GM10266 (cell line): ENCODE data around the gene IP6K1.

Source experiments
- DNase-seq: peaks from one replicate; pipeline ENCODE4 v3.0.0; 2012; ENCODE audit errors: extremely low spot score
- TF ChIP-seq, protein P1 (sequence below): IDR thresholded peaks from 2 replicates; pipeline ENCODE4 v1.5.1; 2012; ENCODE audit warnings: mild to moderate bottlenecking, low read depth; ENCODE audit not compliant: control insufficient read depth, insufficient read depth; ENCODE audit errors: missing control alignments

IP6K1 gene

DNA sequence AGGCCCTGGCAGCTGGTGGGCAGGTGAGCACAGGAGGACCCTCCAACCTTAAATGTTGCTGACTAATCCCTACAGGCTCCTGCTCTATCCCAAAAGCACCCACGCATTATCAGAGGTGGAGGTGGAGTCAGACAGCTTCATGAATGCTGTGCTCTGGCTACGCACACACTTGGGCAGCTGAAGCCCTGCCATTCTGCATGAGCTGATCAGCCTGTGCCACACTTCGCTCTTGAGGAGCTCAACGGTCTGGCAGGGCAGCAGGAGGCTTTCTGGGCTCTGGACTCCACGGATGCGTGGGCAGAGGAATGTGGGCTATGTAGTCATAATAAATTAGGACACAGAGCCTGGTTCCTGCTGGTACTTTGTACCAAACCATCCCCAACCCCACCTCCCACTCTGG is 103.2 kb downstream of the IP6K1 start:
- TF ChIP-seq, protein P1, sequence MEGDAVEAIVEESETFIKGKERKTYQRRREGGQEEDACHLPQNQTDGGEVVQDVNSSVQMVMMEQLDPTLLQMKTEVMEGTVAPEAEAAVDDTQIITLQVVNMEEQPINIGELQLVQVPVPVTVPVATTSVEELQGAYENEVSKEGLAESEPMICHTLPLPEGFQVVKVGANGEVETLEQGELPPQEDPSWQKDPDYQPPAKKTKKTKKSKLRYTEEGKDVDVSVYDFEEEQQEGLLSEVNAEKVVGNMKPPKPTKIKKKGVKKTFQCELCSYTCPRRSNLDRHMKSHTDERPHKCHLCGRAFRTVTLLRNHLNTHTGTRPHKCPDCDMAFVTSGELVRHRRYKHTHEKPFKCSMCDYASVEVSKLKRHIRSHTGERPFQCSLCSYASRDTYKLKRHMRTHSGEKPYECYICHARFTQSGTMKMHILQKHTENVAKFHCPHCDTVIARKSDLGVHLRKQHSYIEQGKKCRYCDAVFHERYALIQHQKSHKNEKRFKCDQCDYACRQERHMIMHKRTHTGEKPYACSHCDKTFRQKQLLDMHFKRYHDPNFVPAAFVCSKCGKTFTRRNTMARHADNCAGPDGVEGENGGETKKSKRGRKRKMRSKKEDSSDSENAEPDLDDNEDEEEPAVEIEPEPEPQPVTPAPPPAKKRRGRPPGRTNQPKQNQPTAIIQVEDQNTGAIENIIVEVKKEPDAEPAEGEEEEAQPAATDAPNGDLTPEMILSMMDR = no peak
- DNase-seq = no peak

DNA sequence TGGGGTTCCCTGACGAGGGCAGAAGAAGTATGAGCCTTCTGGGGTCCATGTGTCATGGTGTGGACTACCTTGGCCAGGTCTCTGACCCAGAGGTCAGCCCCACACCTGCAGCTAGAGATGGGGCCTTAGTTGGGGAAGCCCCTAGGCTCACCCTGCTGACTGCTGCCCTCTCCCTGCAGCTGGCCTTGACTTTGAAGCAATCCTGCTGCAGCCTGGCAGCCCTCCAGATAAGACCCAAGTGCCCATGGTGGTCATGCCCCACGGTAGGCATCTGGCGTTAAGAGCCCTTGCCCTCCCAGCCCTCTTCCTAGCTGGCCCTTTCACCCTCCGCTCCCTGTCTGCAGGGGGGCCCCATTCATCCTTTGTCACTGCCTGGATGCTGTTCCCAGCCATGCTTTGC is 104.8 kb downstream of the IP6K1 start:
- no peak for DNase-seq
- TF ChIP-seq, protein P1 = no peak

DNA sequence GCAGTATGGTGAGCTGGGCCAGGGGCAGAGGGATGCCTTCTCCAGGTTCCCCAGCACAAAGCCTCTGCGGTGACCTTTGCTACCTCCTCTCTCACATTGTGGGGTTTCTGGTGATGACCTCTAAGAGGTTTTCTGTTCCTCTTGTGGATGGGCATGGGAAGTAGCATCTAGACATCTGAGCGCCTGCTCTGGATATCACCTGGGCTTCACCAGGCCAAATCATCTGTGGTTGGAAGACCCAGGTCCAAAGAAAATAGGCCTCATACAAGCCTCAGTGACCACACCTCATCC is 105.2 kb downstream of the IP6K1 start:
- TF ChIP-seq, protein P1 = no peak

DNA sequence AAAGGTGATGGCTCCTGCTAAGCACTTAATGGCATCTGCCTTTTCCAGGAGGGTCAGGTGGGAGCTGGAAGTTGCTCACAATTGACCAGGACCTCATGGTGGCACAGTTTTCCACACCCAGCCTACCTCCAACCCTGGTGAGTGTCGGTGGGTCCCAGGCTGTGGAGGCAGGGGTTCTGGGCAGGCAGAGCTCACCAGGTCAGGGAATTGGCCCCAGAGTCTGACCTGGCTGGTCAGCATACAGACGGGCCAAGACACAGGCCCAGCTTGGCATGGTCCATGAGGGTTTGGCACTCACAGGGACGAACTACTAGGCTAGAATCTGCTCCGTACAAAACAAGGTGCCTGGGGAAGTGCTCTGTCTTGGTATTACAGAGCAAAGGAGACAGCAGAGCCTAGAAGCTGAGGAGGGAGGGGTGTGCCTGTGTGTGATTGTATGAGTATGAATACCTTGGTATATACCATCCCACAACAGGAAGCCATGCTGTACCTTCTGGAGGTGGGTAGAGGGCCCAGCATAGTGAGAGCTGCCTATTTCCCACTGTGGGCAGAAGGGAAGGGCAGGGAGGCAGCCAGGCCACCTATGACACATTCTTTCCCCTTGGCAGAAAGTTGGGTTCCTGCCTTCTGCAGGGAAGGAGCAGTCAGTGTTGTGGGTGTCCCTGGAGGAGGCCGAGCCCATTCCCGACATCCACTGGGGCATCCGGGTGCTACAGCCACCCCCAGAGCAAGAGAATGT is 105.7 kb downstream of the IP6K1 start:
- TF ChIP-seq, protein P1 = no peak
- DNase-seq = no peak

More for the DNA sequence above, 105.2 kb downstream of the IP6K1 start:
- no peak for DNase-seq

DNA sequence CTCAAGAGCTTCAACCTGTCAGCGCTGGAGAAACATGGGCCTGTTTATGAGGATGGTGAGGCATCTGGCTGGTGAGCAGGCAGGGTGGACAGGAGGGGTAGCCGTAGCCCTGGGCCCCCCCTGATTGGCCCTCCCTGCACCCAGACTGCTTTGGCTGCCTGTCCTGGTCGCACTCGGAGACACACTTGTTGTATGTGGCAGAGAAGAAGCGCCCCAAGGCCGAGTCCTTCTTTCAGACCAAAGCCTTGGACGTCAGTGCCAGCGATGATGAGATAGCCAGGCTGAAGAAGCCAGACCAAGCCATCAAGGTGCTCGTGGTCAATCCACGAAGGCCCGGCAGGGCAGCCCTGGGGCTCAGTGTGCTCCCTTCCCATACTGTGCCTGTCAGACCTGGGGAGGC is 110.4 kb downstream of the IP6K1 start:
- DNase-seq = no peak
- TF ChIP-seq, protein P1 = no peak

DNA sequence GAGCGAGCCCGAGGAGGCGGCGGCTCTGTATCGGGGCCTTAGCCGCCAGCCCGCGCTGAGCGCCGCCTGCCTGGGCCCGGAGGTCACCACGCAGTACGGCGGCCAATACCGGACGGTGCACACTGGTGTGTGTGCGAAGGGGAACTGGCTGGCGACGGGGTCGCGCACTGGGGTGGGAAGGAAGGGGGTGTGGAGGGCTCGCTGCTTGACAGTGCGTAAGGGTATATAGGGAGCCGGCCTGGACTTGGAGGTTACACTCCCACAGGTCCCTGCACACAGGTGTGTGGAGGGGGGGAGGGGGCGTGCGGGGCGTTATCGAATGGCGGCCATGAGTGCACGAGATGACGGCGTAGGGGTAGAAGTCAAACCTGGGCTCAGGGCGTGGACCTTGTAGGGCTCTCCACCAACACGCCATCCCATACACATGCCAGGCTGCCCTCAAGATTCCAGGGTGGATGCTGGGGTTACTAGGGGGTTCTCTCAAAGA is 111.8 kb downstream of the IP6K1 start:
- TF ChIP-seq, protein P1 = no peak

More for the DNA sequence above, 111.8 kb downstream of the IP6K1 start:
- no peak for DNase-seq
